NB4 (cell line): ENCODE measurements around the gene GATAD1.

Experiments
- MYC ChIP-seq: IDR thresholded peaks from 2 replicates; pipeline ENCODE4 v1.6.1; 2011; ENCODE audit warnings: low read depth, low read length
- POLR2A ChIP-seq: IDR thresholded peaks from 2 replicates; pipeline ENCODE4 v1.6.1; 2011; ENCODE audit warnings: mild to moderate bottlenecking; ENCODE audit not compliant: insufficient read length; ENCODE audit errors: extremely low read depth
- TF ChIP-seq, protein P1 (sequence below): IDR thresholded peaks from one replicate; pipeline ENCODE4 v1.5.1; 2012; ENCODE audit warnings: low read depth, low read length
- TF ChIP-seq, protein P2 (sequence below): IDR thresholded peaks from 2 replicates; pipeline ENCODE4 v1.6.1; 2011; ENCODE audit warnings: low read depth, low read length

DNA sequence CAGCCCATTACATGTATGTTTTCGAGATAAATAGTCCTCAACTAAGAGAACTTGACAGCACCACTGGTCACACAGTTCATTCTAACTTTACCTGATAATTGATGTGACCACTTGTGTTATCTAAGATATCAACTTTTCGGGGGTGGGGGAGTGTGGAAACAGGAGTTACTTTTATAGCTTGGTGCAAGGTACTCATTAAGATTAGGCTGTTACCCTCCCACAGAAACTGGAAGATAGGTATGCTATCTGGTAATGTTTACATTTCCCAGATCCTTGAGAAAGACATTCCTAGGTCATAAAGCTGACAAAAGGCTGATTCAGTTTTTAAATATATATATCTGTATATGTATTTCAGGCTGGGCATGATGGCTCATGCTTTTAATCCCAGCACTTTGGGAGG, 19.4 kb downstream of the GATAD1 start:
- TF ChIP-seq, protein P1, sequence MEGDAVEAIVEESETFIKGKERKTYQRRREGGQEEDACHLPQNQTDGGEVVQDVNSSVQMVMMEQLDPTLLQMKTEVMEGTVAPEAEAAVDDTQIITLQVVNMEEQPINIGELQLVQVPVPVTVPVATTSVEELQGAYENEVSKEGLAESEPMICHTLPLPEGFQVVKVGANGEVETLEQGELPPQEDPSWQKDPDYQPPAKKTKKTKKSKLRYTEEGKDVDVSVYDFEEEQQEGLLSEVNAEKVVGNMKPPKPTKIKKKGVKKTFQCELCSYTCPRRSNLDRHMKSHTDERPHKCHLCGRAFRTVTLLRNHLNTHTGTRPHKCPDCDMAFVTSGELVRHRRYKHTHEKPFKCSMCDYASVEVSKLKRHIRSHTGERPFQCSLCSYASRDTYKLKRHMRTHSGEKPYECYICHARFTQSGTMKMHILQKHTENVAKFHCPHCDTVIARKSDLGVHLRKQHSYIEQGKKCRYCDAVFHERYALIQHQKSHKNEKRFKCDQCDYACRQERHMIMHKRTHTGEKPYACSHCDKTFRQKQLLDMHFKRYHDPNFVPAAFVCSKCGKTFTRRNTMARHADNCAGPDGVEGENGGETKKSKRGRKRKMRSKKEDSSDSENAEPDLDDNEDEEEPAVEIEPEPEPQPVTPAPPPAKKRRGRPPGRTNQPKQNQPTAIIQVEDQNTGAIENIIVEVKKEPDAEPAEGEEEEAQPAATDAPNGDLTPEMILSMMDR, result no peak
- no peak for TF ChIP-seq POLR2A
- no peak for TF ChIP-seq MYC
- TF ChIP-seq, protein P2, sequence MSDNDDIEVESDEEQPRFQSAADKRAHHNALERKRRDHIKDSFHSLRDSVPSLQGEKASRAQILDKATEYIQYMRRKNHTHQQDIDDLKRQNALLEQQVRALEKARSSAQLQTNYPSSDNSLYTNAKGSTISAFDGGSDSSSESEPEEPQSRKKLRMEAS, result no peak
